ENCODE results near the gene HUWE1.
"Not testable (repeated sequence)": the region's sequence is repeated elsewhere in the genome, so short reads cannot be mapped to it uniquely, and the experiment has no call there.

HUWE1 gene

GRCh38 chrX:53605004-53605403, 81.5 kb downstream of the HUWE1 start:
- no peak for DNase-seq

- DNase-seq, result no peak
Observed at GRCh38 chrX:53599781-53600396, 86.6 kb downstream of the HUWE1 start.

GRCh38 chrX:53598169-53598568, 88.3 kb downstream of the HUWE1 start:
- DNase-seq, result no peak

- DNase-seq, result no peak
Observed at GRCh38 chrX:53595266-53595810, 91.2 kb downstream of the HUWE1 start.

GRCh38 chrX:53594354-53594753, 92.2 kb downstream of the HUWE1 start:
- no peak for DNase-seq

- DNase-seq, result no peak
Observed at GRCh38 chrX:53587795-53588420, 98.6 kb downstream of the HUWE1 start.

- no peak for DNase-seq
Observed at GRCh38 chrX:53584891-53585290, 101.6 kb downstream of the HUWE1 start.

- no peak for DNase-seq
Observed at GRCh38 chrX:53583571-53583970, 102.9 kb downstream of the HUWE1 start.

- no peak for DNase-seq
Observed at GRCh38 chrX:53580742-53581504, 105.6 kb downstream of the HUWE1 start.

- no peak for DNase-seq
Observed at GRCh38 chrX:53571494-53571893, 115.0 kb downstream of the HUWE1 start.

GRCh38 chrX:53563324-53563723, 123.2 kb downstream of the HUWE1 start:
- DNase-seq, result no peak

- no peak for DNase-seq
Observed at GRCh38 chrX:53561912-53562311, 124.6 kb downstream of the HUWE1 start.

GRCh38 chrX:53558646-53559045, 127.9 kb downstream of the HUWE1 start:
- no peak for DNase-seq

- no peak for DNase-seq
Observed at GRCh38 chrX:53556868-53557267, 129.7 kb downstream of the HUWE1 start.

- no peak for DNase-seq
Observed at GRCh38 chrX:53550756-53551463, 135.6 kb downstream of the HUWE1 start.

- no peak for DNase-seq
Observed at GRCh38 chrX:53547668-53548067, 138.9 kb downstream of the HUWE1 start.

- no peak for DNase-seq
Observed at GRCh38 chrX:53544936-53545335, 141.6 kb downstream of the HUWE1 start.

- no peak for DNase-seq
Observed at GRCh38 chrX:53538781-53539180, 147.7 kb downstream of the HUWE1 start.

- not testable (repeated sequence) for DNase-seq
Observed at GRCh38 chrX:53531255-53531966, 155.1 kb downstream of the HUWE1 start.

GRCh38 chrX:53526999-53527398, 159.5 kb downstream of the HUWE1 start:
- DNase-seq, result no peak

- no peak for DNase-seq
Observed at GRCh38 chrX:53511322-53511721, 175.2 kb downstream of the HUWE1 start.

- not testable (repeated sequence) for DNase-seq
Observed at GRCh38 chrX:53504035-53504434, 182.5 kb downstream of the HUWE1 start.

GRCh38 chrX:53494436-53494835, 192.1 kb downstream of the HUWE1 start:
- DNase-seq, result no peak
